Spleen (tissue), 11 donors: Measurements from ENCODE around the gene TUBB6. TPM values are rescaled to one million over a fixed set of nuclear protein-coding genes. Genes with fewer than 3 reads are reported as not detected.

ENCODE experiments used
- DNase-seq: peaks from one replicate; pipeline ENCODE4 v3.0.0-alpha.2; 2020
- H3K27ac ChIP-seq, 8 donors: fragments of 200-600 bp; sonication (generic) in 7 of 8; 1 replicate in 4 of 8; 2 replicates in 4 of 8; pipeline versions ENCODE4 v1.5.0 to v1.8.0; 2016 to 2021; ENCODE audit warnings: inconsistent platforms in 4 of 8, mild to moderate bottlenecking in 4 of 8, moderate library complexity in 1 of 8
- H3K27me3 ChIP-seq, 7 donors: fragments of 200-600 bp; sonication (generic) in 6 of 7; replicated peaks in 1 of 7; 1 replicate in 4 of 7; 2 replicates in 3 of 7; pipeline versions ENCODE4 v1.5.0 to v1.8.0; 2016 to 2021; ENCODE audit warnings: inconsistent platforms in 3 of 7, mild to moderate bottlenecking in 1 of 7
- H3K36me3 ChIP-seq, 6 donors: fragments of 200-600 bp; sonication (generic) in 5 of 6; 1 replicate in 4 of 6; 2 replicates in 2 of 6; pipeline versions ENCODE4 v1.5.0 to v1.8.0; 2016 to 2021; ENCODE audit warnings: inconsistent platforms in 2 of 6
- H3K4me1 ChIP-seq, 6 donors: fragments of 200-600 bp; sonication (generic) in 5 of 6; 1 replicate in 3 of 6; 2 replicates in 3 of 6; pipeline versions ENCODE4 v1.5.0 to v1.8.0; 2016 to 2021; ENCODE audit warnings: inconsistent platforms in 3 of 6
- H3K4me3 ChIP-seq, 8 donors: fragments of 200-600 bp; sonication (generic) in 7 of 8; 1 replicate in 4 of 8; 2 replicates in 4 of 8; pipeline versions ENCODE4 v1.5.0 to v1.8.0; 2016 to 2021; ENCODE audit warnings: inconsistent platforms in 4 of 8, mild to moderate bottlenecking in 4 of 8, moderate library complexity in 2 of 8
- H3K9me3 ChIP-seq, 8 donors: fragments of 200-600 bp; sonication (generic) in 7 of 8; 1 replicate in 4 of 8; 2 replicates in 4 of 8; pipeline versions ENCODE4 v1.5.0 to v1.8.0; 2016 to 2021; ENCODE audit warnings: inconsistent platforms in 4 of 8
- CTCF ChIP-seq, 11 experiments: fragments of 200-600 bp in 7 of 11; fragments of 450-650 bp in 4 of 11; sonication (generic) in 4 of 11; IDR thresholded peaks in 8 of 11; conservative IDR thresholded peaks in 3 of 11; 1 replicate in 7 of 11; 2 replicates in 4 of 11; pipeline versions ENCODE4 v1.4.0 to v1.8.0; 2016 to 2021; ENCODE audit warnings: antibody characterized with exemption in 11 of 11, inconsistent platforms in 4 of 11, mild to moderate bottlenecking in 1 of 11
- POLR2A ChIP-seq, 3 donors: fragments of 450-650 bp; IDR thresholded peaks; one replicate each; pipeline ENCODE4 v1.5.1; 2017; ENCODE audit warnings: antibody characterized with exemption in 3 of 3, mild to moderate bottlenecking in 1 of 3
- POLR2AphosphoS5 ChIP-seq, 3 donors: sonication (generic); formaldehyde crosslinking; IDR thresholded peaks; one replicate each; pipeline ENCODE4 v1.5.1; 2017; ENCODE audit warnings: antibody characterized with exemption in 3 of 3
- WGBS, 5 donors: extraction: QIAGEN DNeasy Blood & Tissue Kit in 3 of 5; methylation state at CpG; one replicate each; pipeline versions ENCODE4 v1.1.5 to v1.1.7; 2013 to 2018; 5-methylcytosine and 5-hydroxymethylcytosine counted together
- intact Hi-C: fragments of 100-400 bp; cut with DNase I; formaldehyde crosslinking; loops from one replicate; pipeline ENCODE4 v1.15.0; 2023; ENCODE audit warnings: low total_unique reads
- polyA plus RNA-seq, 3 donors: library from polyadenylated mRNA; stranded (reverse); fragments of 200-250 nt; gene quantifications; one replicate each; pipeline ENCODE4 v1.2.1, GENCODE V29; 2013
- total RNA-seq, 7 donors: library from RNA; depleted of rRNA in 3 of 7; stranded (reverse); fragments of >200 nt in 3 of 7; fragmentation: NEBNext Ultra II Directional in 4 of 7; extraction: Animal tissue kit (Norgen Biotek cat#: 25700) in 4 of 7; gene quantifications; one replicate each; pipeline versions ENCODE4 v1.1.0 to v1.2.1, GENCODE V29; 2016 to 2021
- donor health status: healthy with polysubstance abuse.
- donor health status: DM: no; HTN: no; CAD: no; lungs with moderate emphysema.
- donor health status: DM: no; HTN: no; CAD: no.
- donor health status: Bipolar disorder and iron deficiency.
- donor health status: healthy.
- donor health status: DM: no; HTN: no; CAD: no.
- donor health status: DM: yes; HTN: yes; CAD: no.

The TUBB6 gene
- total and polyA plus RNA-seq, 10 donors: 29.0 to 65.6 (median 40.3) TPM

GRCh38 chr18:12276736-12277554 lies 31.1 kb upstream of the TUBB6 start:
- Histone ChIP-seq H3K4me1 (peaks cover 0 to 19% (median 11%) of the 10 kb centered on the region in 6 donors), H3K9me3 (no peaks in the 10 kb centered on the region), H3K27me3 (peaks cover 0 to 36% (median 0%) of the 10 kb centered on the region in 7 donors), H3K27ac (no peak overlapping the region), H3K4me3 (no peak overlapping the region), H3K36me3 (no peaks in the 10 kb centered on the region)
- no peak for DNase-seq
- TF ChIP-seq POLR2AphosphoS5 (IDR thresholded peaks at IDR 0.05) (no peak), POLR2A (IDR thresholded peaks at IDR 0.05) (no peak), CTCF (IDR thresholded peaks at IDR 0.05 in 8 of 11, conservative IDR thresholded peaks at IDR 0.05 in 3 of 11) (no peak)
- intact Hi-C loops: no loop called here
- 90 to 92% (median 90%) methylated on average over 20 to 26 of the region's 26 CpGs for WGBS, 5 donors

- 61 to 76% (median 72%) methylated on average over 7 of the region's 7 CpGs for WGBS, 5 donors
- Histone ChIP-seq H3K27ac (peak overlapping the region in 7 of 8 donors; percentile 68 to 83 (median 78)), H3K4me3 (peak overlapping the region in 3 of 8 donors; percentile 11 to 31 (median 30)), H3K4me1 (peaks cover 0 to 12% (median 4%) of the 10 kb centered on the region in 6 donors), H3K9me3 (no peaks in the 10 kb centered on the region), H3K27me3 (peaks cover 0 to 44% (median 0%) of the 10 kb centered on the region in 7 donors), H3K36me3 (no peaks in the 10 kb centered on the region)
- DNase-seq: no peak
- intact Hi-C loops: no loop called here
- TF ChIP-seq CTCF (IDR thresholded peaks at IDR 0.05 in 8 of 11, conservative IDR thresholded peaks at IDR 0.05 in 3 of 11) (no peak), POLR2AphosphoS5 (IDR thresholded peaks at IDR 0.05) (no peak), POLR2A (IDR thresholded peaks at IDR 0.05) (no peak)
Measured at GRCh38 chr18:12278215-12278671, 29.8 kb upstream of the TUBB6 start.

- peaks cover 0 to 12% (median 4%) of the 10 kb centered on the region in 6 donors for H3K4me1 ChIP-seq
- H3K9me3 ChIP-seq: no peaks in the 10 kb centered on the region
- TF ChIP-seq POLR2A (IDR thresholded peaks at IDR 0.05): peak in 1 of 3 donors; percentile 19
- TF ChIP-seq POLR2AphosphoS5 (IDR thresholded peaks at IDR 0.05): peak; percentile 73 to 85 (median 83)
- TF ChIP-seq CTCF (IDR thresholded peaks at IDR 0.05 in 8 of 11, conservative IDR thresholded peaks at IDR 0.05 in 3 of 11): no peak
- peak overlapping the region; percentile 51 to 83 (median 77) for H3K27ac ChIP-seq
- 45 to 67% (median 58%) methylated on average over 27 to 30 of the region's 30 CpGs for WGBS, 5 donors
- intact Hi-C loops: no loop called here
- no peaks in the 10 kb centered on the region for H3K36me3 ChIP-seq
- no peak for DNase-seq
- H3K27me3 ChIP-seq: peaks cover 0 to 38% (median 0%) of the 10 kb centered on the region in 7 donors
- H3K4me3 ChIP-seq: peak overlapping the region in 3 of 8 donors; percentile 11 to 31 (median 30)
Measured at GRCh38 chr18:12278741-12279682, 29.0 kb upstream of the TUBB6 start.
